ENCODE results near the gene CAMSAP1.

The CAMSAP1 gene

GRCh38 chr9:135776893-135777622 is 130.3 kb downstream of the CAMSAP1 start:
- DNase-seq (ENCODE audit: low spot score in 2 of 2) = no peak
- peaks cover 28% of the 10 kb centered on the region for H3K27me3 ChIP-seq (ENCODE audit: low read depth)
- in situ Hi-C loops (cut with MboI; ENCODE audit: low sequenced_read_pairs) = loop anchor here (25.0 kb wide), 1 partner anchor 90 kb away; the partner anchor contains the start of gene SOHLH1

GRCh38 chr9:135775911-135776310 is 131.4 kb downstream of the CAMSAP1 start:
- in situ Hi-C loops (cut with MboI; ENCODE audit: low sequenced_read_pairs) = loop anchor here (25.0 kb wide), 1 partner anchor 89 kb away; the partner anchor contains the start of gene SOHLH1

More at GRCh38 chr9:135776893-135777622, 130.3 kb downstream of the CAMSAP1 start:
- H3K4me1 ChIP-seq = no peaks in the 10 kb centered on the region
- no peak overlapping the region for H3K4me3 ChIP-seq
- H3K36me3 ChIP-seq (replicated peaks) = no peaks in the 10 kb centered on the region
- H3K9me3 ChIP-seq = no peaks in the 10 kb centered on the region

GRCh38 chr9:135774794-135775525 is 132.4 kb downstream of the CAMSAP1 start:
- peaks cover 7% of the 10 kb centered on the region for H3K27me3 ChIP-seq (ENCODE audit: low read depth)
- H3K4me1 ChIP-seq = no peaks in the 10 kb centered on the region
- in situ Hi-C loops (cut with MboI; ENCODE audit: low sequenced_read_pairs) = loop anchor here (25.0 kb wide), 1 partner anchor 88 kb away; the partner anchor contains the start of gene SOHLH1
- no peak overlapping the region for H3K4me3 ChIP-seq
- DNase-seq (ENCODE audit: low spot score in 2 of 2) = no peak
- H3K36me3 ChIP-seq (replicated peaks) = no peaks in the 10 kb centered on the region
- no peaks in the 10 kb centered on the region for H3K9me3 ChIP-seq

More at GRCh38 chr9:135775911-135776310, 131.4 kb downstream of the CAMSAP1 start:
- Histone ChIP-seq H3K9me3 (no peaks in the 10 kb centered on the region), H3K27me3 (ENCODE audit: low read depth) (peaks cover 16% of the 10 kb centered on the region), H3K4me3 (no peak overlapping the region), H3K36me3 (replicated peaks) (no peaks in the 10 kb centered on the region), H3K4me1 (no peaks in the 10 kb centered on the region)
- DNase-seq (ENCODE audit: low spot score in 2 of 2) = no peak

GRCh38 chr9:135774239-135774747 is 133.1 kb downstream of the CAMSAP1 start:
- in situ Hi-C loops (cut with MboI; ENCODE audit: low sequenced_read_pairs) = no loop called here
- H3K4me3 ChIP-seq = no peak overlapping the region
- H3K27me3 ChIP-seq (ENCODE audit: low read depth) = no peaks in the 10 kb centered on the region; the same call in 1 of the 2 replicates
- no peaks in the 10 kb centered on the region for H3K36me3 ChIP-seq (replicated peaks)
- no peaks in the 10 kb centered on the region for H3K4me1 ChIP-seq
- no peak for DNase-seq (ENCODE audit: low spot score in 2 of 2)
- H3K9me3 ChIP-seq = no peaks in the 10 kb centered on the region

GRCh38 chr9:135773530-135774238 is 133.7 kb downstream of the CAMSAP1 start:
- no peaks in the 10 kb centered on the region for H3K27me3 ChIP-seq (ENCODE audit: low read depth)
- H3K4me1 ChIP-seq = no peaks in the 10 kb centered on the region
- no peaks in the 10 kb centered on the region for H3K36me3 ChIP-seq (replicated peaks)
- DNase-seq (ENCODE audit: low spot score in 2 of 2) = no peak
- H3K9me3 ChIP-seq = no peaks in the 10 kb centered on the region
- in situ Hi-C loops (cut with MboI; ENCODE audit: low sequenced_read_pairs) = no loop called here
- no peak overlapping the region for H3K4me3 ChIP-seq

GRCh38 chr9:135772702-135773493 is 134.4 kb downstream of the CAMSAP1 start:
- no peak for DNase-seq (ENCODE audit: low spot score in 2 of 2)
- Histone ChIP-seq H3K9me3 (no peaks in the 10 kb centered on the region), H3K4me3 (no peak overlapping the region), H3K36me3 (replicated peaks) (no peaks in the 10 kb centered on the region), H3K27me3 (ENCODE audit: low read depth) (no peaks in the 10 kb centered on the region), H3K4me1 (no peaks in the 10 kb centered on the region)
- in situ Hi-C loops (cut with MboI; ENCODE audit: low sequenced_read_pairs) = no loop called here

- no peak for DNase-seq (ENCODE audit: low spot score in 2 of 2)
- in situ Hi-C loops (cut with MboI; ENCODE audit: low sequenced_read_pairs) = no loop called here
- no peaks in the 10 kb centered on the region for H3K27me3 ChIP-seq (ENCODE audit: low read depth)
- H3K9me3 ChIP-seq = no peaks in the 10 kb centered on the region
- H3K36me3 ChIP-seq (replicated peaks) = no peaks in the 10 kb centered on the region
- no peaks in the 10 kb centered on the region for H3K4me1 ChIP-seq
- no peak overlapping the region for H3K4me3 ChIP-seq
Observed at GRCh38 chr9:135772056-135772646, 135.2 kb downstream of the CAMSAP1 start.

GRCh38 chr9:135771401-135772051 is 135.8 kb downstream of the CAMSAP1 start:
- Histone ChIP-seq H3K27me3 (ENCODE audit: low read depth) (no peaks in the 10 kb centered on the region), H3K36me3 (replicated peaks) (no peaks in the 10 kb centered on the region), H3K4me3 (no peak overlapping the region), H3K9me3 (no peaks in the 10 kb centered on the region), H3K4me1 (no peaks in the 10 kb centered on the region)
- no peak for DNase-seq (ENCODE audit: low spot score in 2 of 2)
- in situ Hi-C loops (cut with MboI; ENCODE audit: low sequenced_read_pairs) = no loop called here

- Histone ChIP-seq H3K4me3 (no peak overlapping the region), H3K4me1 (no peaks in the 10 kb centered on the region), H3K9me3 (no peaks in the 10 kb centered on the region), H3K36me3 (replicated peaks) (no peaks in the 10 kb centered on the region), H3K27me3 (ENCODE audit: low read depth) (no peaks in the 10 kb centered on the region)
- no peak for DNase-seq (ENCODE audit: low spot score in 2 of 2)
- in situ Hi-C loops (cut with MboI; ENCODE audit: low sequenced_read_pairs) = no loop called here
Observed at GRCh38 chr9:135770771-135771170, 136.6 kb downstream of the CAMSAP1 start.

GRCh38 chr9:135770203-135770535 is 137.2 kb downstream of the CAMSAP1 start:
- Histone ChIP-seq H3K4me3 (no peak overlapping the region), H3K4me1 (no peaks in the 10 kb centered on the region), H3K9me3 (no peaks in the 10 kb centered on the region), H3K27me3 (ENCODE audit: low read depth) (no peaks in the 10 kb centered on the region), H3K36me3 (replicated peaks) (no peaks in the 10 kb centered on the region)
- DNase-seq (ENCODE audit: low spot score in 2 of 2) = no peak
- in situ Hi-C loops (cut with MboI; ENCODE audit: low sequenced_read_pairs) = no loop called here

GRCh38 chr9:135769489-135770202 is 137.7 kb downstream of the CAMSAP1 start:
- Histone ChIP-seq H3K36me3 (replicated peaks) (no peaks in the 10 kb centered on the region), H3K9me3 (no peaks in the 10 kb centered on the region), H3K4me1 (no peaks in the 10 kb centered on the region), H3K27me3 (ENCODE audit: low read depth) (no peaks in the 10 kb centered on the region), H3K4me3 (no peak overlapping the region)
- in situ Hi-C loops (cut with MboI; ENCODE audit: low sequenced_read_pairs) = no loop called here
- no peak for DNase-seq (ENCODE audit: low spot score in 2 of 2)

Measured in HAP-1 (cell line).